Tibial artery (tissue), 4 donors: ENCODE measurements around the gene KRTAP21-2.
"Not testable (repeated sequence)": the region's sequence is repeated elsewhere in the genome, so short reads cannot be mapped to it uniquely, and the experiment has no call there.

Experiments used
- DNase-seq, 2 donors: peaks; one replicate each; pipeline ENCODE4 v3.0.0-alpha.2; 2019
- H3K27ac ChIP-seq, 2 donors: fragments of 200-600 bp; sonication (generic) in 1 of 2; 1 replicate in 1 of 2; 2 replicates in 1 of 2; pipeline ENCODE4 v1.5.1; 2018 to 2019; ENCODE audit warnings: mild to moderate bottlenecking in 1 of 2
- H3K27me3 ChIP-seq, 2 donors: fragments of 200-600 bp; sonication (generic) in 1 of 2; one replicate each; pipeline versions ENCODE4 v1.5.1 to v1.6.0; 2016 to 2019
- H3K36me3 ChIP-seq, 3 donors: fragments of 200-600 bp; sonication (generic) in 2 of 3; one replicate each; pipeline ENCODE4 v1.5.1; 2016 to 2019; ENCODE audit warnings: mild to moderate bottlenecking in 2 of 3
- H3K4me1 ChIP-seq, 4 donors: fragments of 200-600 bp; sonication (generic) in 2 of 4; 1 replicate in 3 of 4; 2 replicates in 1 of 4; pipeline ENCODE4 v1.5.1; 2016 to 2019
- H3K4me3 ChIP-seq, 2 donors: fragments of 200-600 bp; sonication (generic) in 1 of 2; 1 replicate in 1 of 2; 2 replicates in 1 of 2; pipeline ENCODE4 v1.5.1; 2018 to 2019; ENCODE audit warnings: mild to moderate bottlenecking in 2 of 2
- H3K9me3 ChIP-seq, 3 donors: fragments of 200-600 bp; sonication (generic) in 1 of 3; one replicate each; pipeline ENCODE4 v1.5.1; 2016 to 2019
- CTCF ChIP-seq, 2 experiments: fragments of 200-600 bp in 1 of 2; fragments of 450-650 bp in 1 of 2; IDR thresholded peaks; one replicate each; pipeline ENCODE4 v1.5.1; 2017 to 2019; ENCODE audit warnings: antibody characterized with exemption in 2 of 2, mild to moderate bottlenecking in 1 of 2, moderate library complexity in 1 of 2
- intact Hi-C: fragments of 100-400 bp; cut with DNase I; formaldehyde crosslinking; loops from one replicate; pipeline ENCODE4 v1.15.0; 2023; ENCODE audit warnings: low total_unique reads

Gene KRTAP21-2

GRCh38 chr21:30758306-30758705, 11.2 kb upstream of the KRTAP21-2 start:
- Histone ChIP-seq H3K36me3 (no peaks in the 10 kb centered on the region), H3K4me1 (no peaks in the 10 kb centered on the region), H3K27ac (no peak overlapping the region), H3K4me3 (no peak overlapping the region), H3K27me3 (no peaks in the 10 kb centered on the region), H3K9me3 (no peaks in the 10 kb centered on the region)
- DNase-seq, result no peak
- intact Hi-C loops, result no loop called here
- TF ChIP-seq CTCF (IDR thresholded peaks at IDR 0.05), result no peak

GRCh38 chr21:30755328-30755727, 8.3 kb upstream of the KRTAP21-2 start, which contains the start of gene KRTAP21-1:
KRTAP21-1 (minus strand) TSS chr21:30755428; CDS start chr21:30755378, 50 bp downstream.
- H3K27ac ChIP-seq, intact Hi-C loops, H3K4me1 ChIP-seq, H3K9me3 ChIP-seq, H3K36me3 ChIP-seq, DNase-seq, H3K27me3 ChIP-seq, H3K4me3 ChIP-seq: not testable (repeated sequence)

- Histone ChIP-seq H3K27ac (no peak overlapping the region), H3K9me3 (no peaks in the 10 kb centered on the region), H3K4me1 (no peaks in the 10 kb centered on the region), H3K27me3 (no peaks in the 10 kb centered on the region), H3K4me3 (no peak overlapping the region), H3K36me3 (no peaks in the 10 kb centered on the region)
- no peak for TF ChIP-seq CTCF (IDR thresholded peaks at IDR 0.05)
- intact Hi-C loops, result no loop called here
- no peak for DNase-seq
These were observed 6.6 kb downstream of the KRTAP21-2 start for GRCh38 chr21:30740462-30740861.

GRCh38 chr21:30733026-30733425, 14.0 kb downstream of the KRTAP21-2 start:
- Histone ChIP-seq H3K27ac (no peak overlapping the region), H3K4me3 (no peak overlapping the region), H3K36me3 (no peaks in the 10 kb centered on the region), H3K9me3 (no peaks in the 10 kb centered on the region), H3K4me1 (no peaks in the 10 kb centered on the region), H3K27me3 (no peaks in the 10 kb centered on the region)
- intact Hi-C loops, result no loop called here
- DNase-seq, result no peak
- no peak for TF ChIP-seq CTCF (IDR thresholded peaks at IDR 0.05)

GRCh38 chr21:30726726-30727125, 20.3 kb downstream of the KRTAP21-2 start:
- Histone ChIP-seq H3K9me3 (no peaks in the 10 kb centered on the region), H3K4me1 (no peaks in the 10 kb centered on the region), H3K4me3 (no peak overlapping the region), H3K27me3 (no peaks in the 10 kb centered on the region), H3K27ac (no peak overlapping the region), H3K36me3 (no peaks in the 10 kb centered on the region)
- DNase-seq, result no peak
- no peak for TF ChIP-seq CTCF (IDR thresholded peaks at IDR 0.05)
- intact Hi-C loops, result no loop called here

GRCh38 chr21:30719401-30719800, 27.7 kb downstream of the KRTAP21-2 start:
- DNase-seq, result no peak
- no peaks in the 10 kb centered on the region for H3K4me1 ChIP-seq
- no peak overlapping the region for H3K27ac ChIP-seq
- H3K36me3 ChIP-seq, result no peaks in the 10 kb centered on the region
- H3K4me3 ChIP-seq, result no peak overlapping the region
- intact Hi-C loops, result no loop called here
- TF ChIP-seq CTCF (IDR thresholded peaks at IDR 0.05), result no peak
- H3K9me3 ChIP-seq, result no peaks in the 10 kb centered on the region
- H3K27me3 ChIP-seq, result no peaks in the 10 kb centered on the region
